Measurements from ENCODE around the gene IFIT3. TPM values are rescaled to one million over a fixed set of nuclear protein-coding genes. Genes with fewer than 3 reads are reported as not detected.
A peak's percentile ranks its signal among the peaks of the same experiment; 100 is the strongest.

IFIT3 gene, protein sequence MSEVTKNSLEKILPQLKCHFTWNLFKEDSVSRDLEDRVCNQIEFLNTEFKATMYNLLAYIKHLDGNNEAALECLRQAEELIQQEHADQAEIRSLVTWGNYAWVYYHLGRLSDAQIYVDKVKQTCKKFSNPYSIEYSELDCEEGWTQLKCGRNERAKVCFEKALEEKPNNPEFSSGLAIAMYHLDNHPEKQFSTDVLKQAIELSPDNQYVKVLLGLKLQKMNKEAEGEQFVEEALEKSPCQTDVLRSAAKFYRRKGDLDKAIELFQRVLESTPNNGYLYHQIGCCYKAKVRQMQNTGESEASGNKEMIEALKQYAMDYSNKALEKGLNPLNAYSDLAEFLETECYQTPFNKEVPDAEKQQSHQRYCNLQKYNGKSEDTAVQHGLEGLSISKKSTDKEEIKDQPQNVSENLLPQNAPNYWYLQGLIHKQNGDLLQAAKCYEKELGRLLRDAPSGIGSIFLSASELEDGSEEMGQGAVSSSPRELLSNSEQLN
- total RNA-seq (ENCODE audit: low replicate concordance), result 0.06 TPM in 1 of 2 replicates, not detected in the other

DNA sequence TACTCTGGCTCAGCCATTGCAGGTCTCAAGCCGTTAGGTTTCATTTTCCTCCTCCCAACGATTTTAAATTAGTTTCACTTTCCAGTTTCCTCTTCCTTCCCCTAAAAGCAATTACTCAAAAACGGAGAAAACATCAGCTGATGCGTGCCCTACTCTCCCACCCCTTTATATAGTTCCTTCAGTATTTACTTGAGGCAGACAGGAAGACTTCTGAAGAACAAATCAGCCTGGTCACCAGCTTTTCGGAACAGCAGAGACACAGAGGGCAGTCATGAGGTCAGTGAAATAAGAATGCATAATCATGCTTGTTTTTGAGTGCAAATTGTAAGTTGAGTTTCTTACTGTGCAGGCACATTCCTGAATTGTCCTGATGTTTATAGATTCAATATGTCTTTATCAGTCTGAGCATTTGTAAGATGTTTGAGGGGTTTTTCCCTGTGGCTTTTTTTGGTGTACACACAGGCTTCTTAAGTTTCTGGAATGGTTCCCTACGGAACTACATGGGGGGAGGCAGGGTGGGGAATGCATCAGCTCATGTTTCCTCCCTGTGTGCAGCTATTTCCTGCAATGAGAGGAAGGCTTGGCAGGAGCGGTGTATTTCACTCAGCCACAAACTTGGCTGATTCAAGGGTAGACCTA lies at the start of gene IFIT3:
Gene IFIT3, plus strand, starts transcription at position 195 of the 639 bp plus-strand sequence. Its CDS starts 77 bp downstream, at position 272.
- peak within 1 kb of the TSS; percentile 40 for H3K27ac ChIP-seq
- no peaks in the 10 kb centered on the region for H3K9me3 ChIP-seq (ENCODE audit: low read depth)
- peak within 1 kb of the TSS; percentile 46 for H3K4me2 ChIP-seq
- peaks cover 8% of the 10 kb centered on the region for H3F3A ChIP-seq (ENCODE audit: low read depth)
- no peaks in the 10 kb centered on the region for H4K20me1 ChIP-seq (ENCODE audit: low read depth)
- H3K9me3 Mint-ChIP-seq, result peaks cover 1% of the 10 kb centered on the region
- peak within 1 kb of the TSS; percentile 78 for H3K4me3 Mint-ChIP-seq
- H3K79me2 ChIP-seq (ENCODE audit: low read depth), result no peaks in the 10 kb centered on the region
- no peaks in the 10 kb centered on the region for H3K36me3 Mint-ChIP-seq
- H2AFZ ChIP-seq (replicated peaks), result peak within 1 kb of the TSS; percentile 54
- no peak for TF ChIP-seq EZH2 (IDR thresholded peaks at IDR 0.05)
- TF ChIP-seq EZH2phosphoT487 (IDR thresholded peaks at IDR 0.05), result no peak
- no peak for TF ChIP-seq CTCF (IDR thresholded peaks at IDR 0.05)
- H3K9ac ChIP-seq, result no peak within 1 kb of the TSS
- peaks cover 39% of the 10 kb centered on the region for H3K4me1 Mint-ChIP-seq
- H3K4me3 ChIP-seq, result no peak within 1 kb of the TSS
- H3K27ac Mint-ChIP-seq, result peak within 1 kb of the TSS; percentile 98
- no peaks in the 10 kb centered on the region for H3K27me3 ChIP-seq
- H3K27me3 Mint-ChIP-seq (ENCODE audit: insufficient read depth, low read depth), result peaks cover 9% of the 10 kb centered on the region
- H3K4me1 ChIP-seq, result peaks cover 24% of the 10 kb centered on the region
- no peak for DNase-seq (ENCODE audit: low spot score)
- H3K36me3 ChIP-seq, result no peaks in the 10 kb centered on the region

DNA sequence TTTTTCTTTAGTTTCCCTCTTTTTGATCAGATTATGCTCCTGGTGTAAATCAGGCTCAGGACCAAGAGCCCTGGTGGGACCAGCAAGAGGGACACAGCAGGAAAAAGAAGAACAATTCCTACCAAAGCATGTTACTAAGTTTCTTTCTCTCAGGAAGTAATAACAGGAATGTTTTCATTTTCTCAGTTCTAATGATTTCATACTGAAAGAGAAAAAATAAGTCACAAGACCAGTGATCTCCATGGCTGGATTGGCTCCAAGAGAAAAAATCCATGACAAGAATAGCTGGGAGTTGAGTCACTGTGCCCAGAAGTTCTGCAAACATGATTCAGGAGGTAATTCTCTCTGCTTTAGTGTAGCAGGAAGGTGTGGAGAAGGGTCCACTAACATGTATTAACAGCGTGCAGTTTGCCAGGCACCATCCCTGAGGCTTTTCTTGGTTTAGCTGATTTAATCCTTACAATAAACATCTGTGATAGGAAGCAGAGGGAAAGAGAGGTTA lies 49.7 kb upstream of the IFIT3 start:
- no peaks in the 10 kb centered on the region for H3K36me3 Mint-ChIP-seq
- peaks cover 23% of the 10 kb centered on the region for H3K4me1 Mint-ChIP-seq
- no peaks in the 10 kb centered on the region for H3K9me3 Mint-ChIP-seq
- Histone ChIP-seq H3K4me2 (no peak overlapping the region), H2AFZ (replicated peaks) (no peak overlapping the region), H3K27me3 (no peaks in the 10 kb centered on the region), H4K20me1 (ENCODE audit: low read depth) (no peaks in the 10 kb centered on the region), H3F3A (ENCODE audit: low read depth) (no peaks in the 10 kb centered on the region), H3K9ac (no peak overlapping the region), H3K27ac (no peak overlapping the region), H3K36me3 (no peaks in the 10 kb centered on the region), H3K9me3 (ENCODE audit: low read depth) (no peaks in the 10 kb centered on the region), H3K4me3 (no peak overlapping the region), H3K79me2 (ENCODE audit: low read depth) (no peaks in the 10 kb centered on the region), H3K4me1 (peaks cover 15% of the 10 kb centered on the region)
- peaks cover 4% of the 10 kb centered on the region for H3K27me3 Mint-ChIP-seq (ENCODE audit: insufficient read depth, low read depth)
- no peak for DNase-seq (ENCODE audit: low spot score)
- H3K4me3 Mint-ChIP-seq, result no peak overlapping the region
- no peak for TF ChIP-seq EZH2phosphoT487 (IDR thresholded peaks at IDR 0.05)
- no peak for TF ChIP-seq EZH2 (IDR thresholded peaks at IDR 0.05)
- no peak for TF ChIP-seq CTCF (IDR thresholded peaks at IDR 0.05)
- peak overlapping the region; percentile 9 for H3K27ac Mint-ChIP-seq

- H3K27ac Mint-ChIP-seq, result no peak overlapping the region
- Histone ChIP-seq H3K4me2 (no peak overlapping the region), H3K27me3 (no peaks in the 10 kb centered on the region), H3K4me3 (no peak overlapping the region), H3F3A (ENCODE audit: low read depth) (no peaks in the 10 kb centered on the region), H3K27ac (no peak overlapping the region), H3K9me3 (ENCODE audit: low read depth) (no peaks in the 10 kb centered on the region), H3K79me2 (ENCODE audit: low read depth) (no peaks in the 10 kb centered on the region), H3K36me3 (no peaks in the 10 kb centered on the region), H2AFZ (replicated peaks) (no peak overlapping the region), H3K4me1 (peaks cover 21% of the 10 kb centered on the region), H3K9ac (no peak overlapping the region), H4K20me1 (ENCODE audit: low read depth) (no peaks in the 10 kb centered on the region)
- H3K9me3 Mint-ChIP-seq, result no peaks in the 10 kb centered on the region
- no peak overlapping the region for H3K4me3 Mint-ChIP-seq
- H3K27me3 Mint-ChIP-seq (ENCODE audit: insufficient read depth, low read depth), result peaks cover 3% of the 10 kb centered on the region
- DNase-seq (ENCODE audit: low spot score), result no peak
- H3K4me1 Mint-ChIP-seq, result peaks cover 31% of the 10 kb centered on the region
- H3K36me3 Mint-ChIP-seq, result no peaks in the 10 kb centered on the region
- TF ChIP-seq EZH2 (IDR thresholded peaks at IDR 0.05) (no peak), EZH2phosphoT487 (IDR thresholded peaks at IDR 0.05) (no peak), CTCF (IDR thresholded peaks at IDR 0.05) (no peak)
Observed at GRCh38 chr10:89278900-89279392, 48.9 kb upstream of the IFIT3 start.

Measured in neural progenitor cell (in vitro differentiated cells).